ENCODE results near the gene CARD11. TPM values are rescaled to one million over a fixed set of nuclear protein-coding genes. Genes with fewer than 3 reads are reported as not detected.

The CARD11 gene
- polyA plus RNA-seq, 1 experiment: not detected

- TF ChIP-seq, protein P1, sequence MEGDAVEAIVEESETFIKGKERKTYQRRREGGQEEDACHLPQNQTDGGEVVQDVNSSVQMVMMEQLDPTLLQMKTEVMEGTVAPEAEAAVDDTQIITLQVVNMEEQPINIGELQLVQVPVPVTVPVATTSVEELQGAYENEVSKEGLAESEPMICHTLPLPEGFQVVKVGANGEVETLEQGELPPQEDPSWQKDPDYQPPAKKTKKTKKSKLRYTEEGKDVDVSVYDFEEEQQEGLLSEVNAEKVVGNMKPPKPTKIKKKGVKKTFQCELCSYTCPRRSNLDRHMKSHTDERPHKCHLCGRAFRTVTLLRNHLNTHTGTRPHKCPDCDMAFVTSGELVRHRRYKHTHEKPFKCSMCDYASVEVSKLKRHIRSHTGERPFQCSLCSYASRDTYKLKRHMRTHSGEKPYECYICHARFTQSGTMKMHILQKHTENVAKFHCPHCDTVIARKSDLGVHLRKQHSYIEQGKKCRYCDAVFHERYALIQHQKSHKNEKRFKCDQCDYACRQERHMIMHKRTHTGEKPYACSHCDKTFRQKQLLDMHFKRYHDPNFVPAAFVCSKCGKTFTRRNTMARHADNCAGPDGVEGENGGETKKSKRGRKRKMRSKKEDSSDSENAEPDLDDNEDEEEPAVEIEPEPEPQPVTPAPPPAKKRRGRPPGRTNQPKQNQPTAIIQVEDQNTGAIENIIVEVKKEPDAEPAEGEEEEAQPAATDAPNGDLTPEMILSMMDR (IDR thresholded peaks at IDR 0.05; ENCODE audit: insufficient read depth, low read depth, low read length): no peak
- ChIA-PET POLR2A (no interaction called here), CTCF (no interaction called here)
- no peak overlapping the region for H3K4me3 ChIP-seq (ENCODE audit: low read depth, low read length)
- DNase-seq (ENCODE audit: low read depth): no peak
- no peaks in the 10 kb centered on the region for H3K27me3 ChIP-seq (ENCODE audit: control insufficient read depth, insufficient read depth, low read length)
- no peaks in the 10 kb centered on the region for H3K36me3 ChIP-seq (ENCODE audit: control insufficient read depth, insufficient read depth, low read length)
Observed at GRCh38 chr7:2970861-2971260, 72.8 kb downstream of the CARD11 start.

DNA sequence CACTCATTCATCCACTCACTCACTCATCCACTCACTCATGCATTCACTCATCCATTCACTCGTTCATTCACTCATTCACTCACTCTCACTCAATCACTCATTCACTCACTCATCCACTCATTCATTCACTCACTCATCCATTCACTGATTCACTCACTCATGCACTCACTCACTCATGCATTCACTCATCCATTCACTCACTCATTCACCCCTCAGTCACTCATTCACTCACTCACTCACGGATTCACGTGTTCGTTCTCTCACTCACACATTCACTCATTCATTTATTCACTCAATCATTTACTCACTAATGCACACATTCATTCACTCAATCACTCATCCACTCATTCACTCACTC lies 73.4 kb downstream of the CARD11 start:
- DNase-seq (ENCODE audit: low read depth): no peak
- no peaks in the 10 kb centered on the region for H3K27me3 ChIP-seq (ENCODE audit: control insufficient read depth, insufficient read depth, low read length)
- POLR2A ChIA-PET: no interaction called here
- TF ChIP-seq, protein P1 (IDR thresholded peaks at IDR 0.05; ENCODE audit: insufficient read depth, low read depth, low read length): no peak
- CTCF ChIA-PET: no interaction called here
- no peak overlapping the region for H3K4me3 ChIP-seq (ENCODE audit: low read depth, low read length)
- no peaks in the 10 kb centered on the region for H3K36me3 ChIP-seq (ENCODE audit: control insufficient read depth, insufficient read depth, low read length)

- Histone ChIP-seq H3K27me3 (ENCODE audit: control insufficient read depth, insufficient read depth, low read length) (no peaks in the 10 kb centered on the region), H3K36me3 (ENCODE audit: control insufficient read depth, insufficient read depth, low read length) (no peaks in the 10 kb centered on the region), H3K4me3 (ENCODE audit: low read depth, low read length) (no peak overlapping the region)
- POLR2A ChIA-PET: no interaction called here
- CTCF ChIA-PET: no interaction called here
- no peak for DNase-seq (ENCODE audit: low read depth)
- TF ChIP-seq, protein P1 (IDR thresholded peaks at IDR 0.05; ENCODE audit: insufficient read depth, low read depth, low read length): no peak
Observed at GRCh38 chr7:2969398-2970306, 74.0 kb downstream of the CARD11 start.

GRCh38 chr7:2968616-2969397 lies 74.9 kb downstream of the CARD11 start:
- DNase-seq (ENCODE audit: low read depth): no peak
- CTCF ChIA-PET: no interaction called here
- Histone ChIP-seq H3K4me3 (ENCODE audit: low read depth, low read length) (no peak overlapping the region), H3K36me3 (ENCODE audit: control insufficient read depth, insufficient read depth, low read length) (no peaks in the 10 kb centered on the region), H3K27me3 (ENCODE audit: control insufficient read depth, insufficient read depth, low read length) (no peaks in the 10 kb centered on the region)
- POLR2A ChIA-PET: no interaction called here
- TF ChIP-seq, protein P1 (IDR thresholded peaks at IDR 0.05; ENCODE audit: insufficient read depth, low read depth, low read length): no peak

DNA sequence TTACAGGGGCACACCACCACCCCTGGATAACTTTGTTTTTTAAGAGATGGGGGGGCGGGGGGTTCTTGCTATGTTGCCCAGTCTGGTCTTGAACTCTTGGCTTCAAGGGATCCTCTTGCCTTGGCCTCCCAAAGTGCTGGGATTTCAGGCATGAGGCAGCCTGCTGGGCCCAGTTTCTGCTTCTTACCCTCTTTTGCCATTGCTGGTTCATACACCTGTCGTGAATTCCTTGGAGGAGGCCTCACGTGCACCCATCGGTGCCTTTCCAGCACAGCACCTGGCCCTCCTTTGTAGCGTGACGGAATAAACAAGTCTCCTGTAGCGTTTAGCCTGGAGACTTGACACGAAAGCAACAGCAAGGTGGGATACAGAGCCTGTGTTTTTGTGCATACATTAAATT lies 75.5 kb downstream of the CARD11 start:
- POLR2A ChIA-PET: no interaction called here
- CTCF ChIA-PET: no interaction called here

More for the DNA sequence above, 75.5 kb downstream of the CARD11 start:
- H3K36me3 ChIP-seq (ENCODE audit: control insufficient read depth, insufficient read depth, low read length): no peaks in the 10 kb centered on the region
- TF ChIP-seq, protein P1 (IDR thresholded peaks at IDR 0.05; ENCODE audit: insufficient read depth, low read depth, low read length): no peak
- H3K4me3 ChIP-seq (ENCODE audit: low read depth, low read length): no peak overlapping the region
- no peak for DNase-seq (ENCODE audit: low read depth)
- no peaks in the 10 kb centered on the region for H3K27me3 ChIP-seq (ENCODE audit: control insufficient read depth, insufficient read depth, low read length)

All from BJ (cell line).